Measurements from ENCODE around the gene CMAS.

DNA sequence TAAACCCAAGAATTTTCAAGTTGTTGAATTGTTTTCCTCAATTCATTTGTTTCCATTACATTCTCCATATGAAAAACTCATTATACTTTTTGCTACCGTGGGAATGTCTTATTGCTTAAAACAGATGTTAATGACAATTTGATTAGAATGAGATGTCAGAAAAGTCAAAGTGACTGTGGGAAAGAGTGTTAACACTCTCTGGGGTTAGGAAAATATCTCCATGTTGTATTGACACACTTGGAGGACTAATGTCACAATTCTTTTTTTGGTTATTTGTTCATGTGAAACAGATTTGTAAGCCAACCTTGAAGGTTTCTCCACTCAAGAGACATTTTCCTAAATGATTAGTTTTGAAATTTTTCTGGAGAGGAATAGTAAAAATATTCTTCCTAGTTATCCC lies 47.2 kb upstream of the CMAS start:
- no peak for TF ChIP-seq ZNF274 (IDR thresholded peaks at IDR 0.05; ENCODE audit: low read depth, low read length)
- no peak for TF ChIP-seq SUZ12 (IDR thresholded peaks at IDR 0.05; ENCODE audit: extremely low read depth, insufficient read depth, insufficient read length)
- TF ChIP-seq YY1 (IDR thresholded peaks at IDR 0.05; ENCODE audit: insufficient read depth, insufficient read length), result no peak
